GM19351 (cell line): ENCODE data around the gene PLEKHF1.
"Not testable (repeated sequence)": the region's sequence is repeated elsewhere in the genome, so short reads cannot be mapped to it uniquely, and the experiment has no call there.

Experiments
- ATAC-seq: cut with Tn5 transposase; IDR thresholded peaks from one replicate; pipeline ENCODE4 v1.9.1; 2021; ENCODE audit warnings: mild to moderate bottlenecking, moderate library complexity; ENCODE audit not compliant: unreplicated experiment

The PLEKHF1 gene

GRCh38 chr19:29663861-29664752, 1.2 kb upstream of the PLEKHF1 start:
- ATAC-seq, result no peak

DNA sequence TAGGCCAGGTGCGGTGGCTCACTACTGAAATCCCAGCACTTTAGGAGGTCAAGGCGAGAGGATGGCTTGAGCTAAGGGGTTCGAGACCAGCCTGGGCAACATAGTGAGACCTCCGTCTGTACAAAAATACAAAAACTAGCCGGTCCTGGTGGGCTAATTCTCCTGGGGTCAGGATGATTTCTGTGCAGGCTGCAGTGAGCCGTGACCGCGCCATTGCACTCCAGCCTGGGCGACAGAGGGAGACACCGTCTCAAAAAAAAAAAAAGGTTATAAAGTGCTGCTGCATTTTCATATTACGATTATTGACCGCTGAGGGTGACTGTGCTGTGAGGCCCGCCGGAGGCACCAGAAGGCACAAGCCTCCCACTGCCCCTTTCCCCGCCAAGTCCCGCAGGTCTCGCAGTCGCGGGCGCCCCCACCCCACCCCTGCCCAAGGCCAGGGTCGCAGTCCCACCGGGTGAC, 477 bp upstream of the PLEKHF1 start:
- peak; percentile 30 for ATAC-seq

GRCh38 chr19:29665826-29666577, 741 bp downstream of the PLEKHF1 start:
- ATAC-seq, result peak; percentile 11

- ATAC-seq, result no peak
Measured at GRCh38 chr19:29666578-29667386, 1.5 kb downstream of the PLEKHF1 start.

GRCh38 chr19:29667387-29667783, 2.1 kb downstream of the PLEKHF1 start:
- ATAC-seq, result no peak

DNA sequence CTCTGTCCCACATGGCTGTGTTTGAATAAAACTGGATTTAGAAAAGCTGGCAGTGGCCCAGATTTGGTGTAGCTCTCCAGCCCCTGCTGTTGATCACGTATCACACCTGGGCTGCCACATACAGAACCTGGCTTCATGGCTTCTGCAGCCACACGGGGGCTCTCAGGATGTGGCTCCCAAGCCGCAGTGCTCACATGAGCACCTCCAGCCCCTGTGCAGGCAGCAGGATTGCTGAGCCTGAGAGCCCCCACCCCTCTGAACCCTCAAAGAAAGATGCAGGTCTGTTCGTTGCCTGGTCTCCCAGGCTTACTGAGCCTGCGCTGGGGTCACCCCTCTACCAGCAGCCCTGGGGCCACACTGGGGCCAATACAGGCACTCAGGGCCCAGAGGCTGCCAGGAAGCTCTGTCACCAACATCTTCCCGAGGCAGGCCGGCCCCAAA, 2.7 kb downstream of the PLEKHF1 start:
- ATAC-seq, result no peak

DNA sequence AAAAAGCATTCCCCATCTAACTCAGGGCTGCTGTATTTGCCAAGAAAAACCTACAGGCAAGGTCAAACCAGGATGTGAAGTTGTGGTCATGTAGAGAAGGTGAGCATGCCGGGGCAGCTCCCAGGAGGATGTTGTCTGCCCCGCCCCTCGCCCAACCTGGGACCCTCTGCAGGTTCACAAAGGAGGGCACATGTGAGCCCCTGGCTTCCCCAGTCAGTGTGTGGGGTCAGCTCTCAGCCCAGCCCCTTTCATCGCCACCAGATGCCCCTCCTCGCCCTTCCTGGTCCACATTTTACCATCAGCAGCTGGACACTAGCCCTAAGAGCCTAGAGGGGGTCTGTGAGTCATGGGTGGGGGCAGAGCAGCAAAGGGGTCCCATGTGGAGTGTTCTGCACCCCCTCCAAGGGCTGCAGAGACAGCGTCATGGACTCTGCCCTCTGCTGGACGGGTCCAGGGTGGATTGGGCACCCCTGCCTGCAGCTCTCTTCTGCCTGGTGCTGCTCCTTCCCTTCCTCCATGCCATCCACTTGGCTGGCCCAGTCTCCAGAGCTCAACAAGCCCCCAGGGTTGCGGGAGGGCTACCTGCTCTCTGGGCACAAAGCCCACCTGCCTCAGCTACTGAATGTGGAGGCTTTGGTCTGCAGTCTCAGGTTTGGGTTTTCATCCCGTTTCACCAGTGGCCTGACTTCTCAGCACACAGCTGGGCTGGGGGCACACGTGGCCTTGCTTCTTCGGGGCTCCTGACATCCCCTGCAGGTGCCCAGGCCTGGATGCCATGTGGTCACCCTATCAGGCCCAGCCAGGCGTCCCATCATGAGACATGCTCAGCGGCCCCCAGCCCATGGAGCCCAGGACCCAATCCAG, 3.7 kb downstream of the PLEKHF1 start:
- ATAC-seq, result no peak

GRCh38 chr19:29670255-29670654, 5.0 kb downstream of the PLEKHF1 start:
- no peak for ATAC-seq

DNA sequence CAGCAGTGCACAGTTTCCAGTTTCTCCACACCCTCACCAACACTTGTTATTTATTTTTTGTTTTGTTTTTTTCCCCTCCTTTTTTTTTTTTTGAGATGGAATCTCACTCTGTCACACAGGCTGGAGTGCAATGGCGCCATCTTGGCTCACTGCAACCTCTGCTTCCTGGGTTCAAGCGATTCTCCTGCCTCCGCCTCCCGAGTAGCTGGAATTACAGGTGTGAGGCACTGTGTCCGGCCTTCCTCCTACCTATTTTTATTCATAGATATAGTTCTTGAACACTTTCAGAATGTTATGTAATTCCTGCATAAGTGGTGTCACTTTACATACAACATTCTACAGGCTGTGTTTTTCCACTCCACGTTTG, 5.7 kb downstream of the PLEKHF1 start:
- not testable (repeated sequence) for ATAC-seq

DNA sequence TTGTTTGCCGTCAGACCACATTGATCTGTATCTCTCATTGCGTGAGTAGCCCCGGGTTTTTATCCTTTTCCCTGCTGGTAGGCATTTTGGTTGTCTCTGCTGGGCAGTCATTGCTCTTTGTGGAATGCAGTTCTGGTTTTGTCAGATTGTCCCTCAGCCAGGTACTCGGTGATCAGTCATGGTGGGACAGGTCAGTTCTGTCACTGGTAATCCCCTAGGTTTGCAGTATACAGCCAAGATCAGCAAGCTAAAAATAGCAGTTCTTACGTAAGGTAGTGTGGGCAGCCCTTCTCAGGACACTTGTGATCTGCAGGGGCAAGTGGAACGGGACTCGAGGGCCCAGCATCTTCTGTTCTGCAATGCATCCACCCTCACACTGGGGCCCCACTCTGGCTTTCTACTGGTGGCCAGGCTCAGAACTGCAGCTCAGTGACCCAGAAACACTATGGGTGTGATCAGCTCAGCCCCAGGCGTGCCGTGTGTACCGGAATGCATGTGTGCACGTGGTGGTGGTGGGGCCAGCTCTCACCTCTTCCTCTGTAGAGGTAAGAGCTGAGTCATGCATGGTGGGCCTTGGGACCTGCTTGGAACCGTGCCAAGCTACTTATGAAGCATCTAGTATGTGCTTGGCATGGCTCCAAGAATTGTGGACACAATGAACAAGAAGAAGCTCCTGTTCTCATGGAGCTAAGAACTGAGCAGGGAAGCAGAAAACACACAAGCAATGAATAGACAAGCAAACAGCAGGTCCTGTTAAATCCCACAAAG, 6.3 kb downstream of the PLEKHF1 start:
- peak; percentile 83 for ATAC-seq

DNA sequence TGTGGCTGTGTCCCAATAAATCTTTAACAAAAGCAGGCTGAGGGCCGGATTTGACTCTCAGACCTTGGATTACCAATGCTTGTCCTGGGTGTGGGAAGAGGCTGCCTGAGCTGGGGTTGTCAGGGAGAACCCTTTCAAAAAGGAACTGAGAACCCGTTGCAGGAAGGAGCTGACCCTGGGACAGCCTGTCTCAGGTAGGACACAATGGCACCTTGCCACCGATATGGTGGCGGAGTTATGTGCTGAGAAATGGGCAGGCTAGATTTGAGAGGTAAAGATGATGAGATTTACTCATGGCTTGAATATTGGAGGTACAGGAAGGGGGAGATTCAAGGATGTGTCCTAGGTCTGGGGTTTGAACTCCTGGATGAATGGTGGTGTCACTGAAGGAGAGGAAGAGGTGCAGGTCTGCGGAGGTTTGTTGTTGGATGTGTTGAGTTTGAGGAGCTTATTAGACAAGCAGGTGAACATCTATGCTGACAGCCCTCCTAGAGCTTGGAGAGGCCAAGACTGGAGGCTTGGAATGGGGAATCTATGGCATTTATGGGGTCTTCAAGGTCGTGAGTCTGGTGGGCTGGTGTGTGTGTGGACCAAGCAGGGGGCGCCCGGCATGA, 7.2 kb downstream of the PLEKHF1 start:
- ATAC-seq, result no peak

GRCh38 chr19:29672933-29673336, 7.7 kb downstream of the PLEKHF1 start:
- ATAC-seq, result peak; percentile 39

DNA sequence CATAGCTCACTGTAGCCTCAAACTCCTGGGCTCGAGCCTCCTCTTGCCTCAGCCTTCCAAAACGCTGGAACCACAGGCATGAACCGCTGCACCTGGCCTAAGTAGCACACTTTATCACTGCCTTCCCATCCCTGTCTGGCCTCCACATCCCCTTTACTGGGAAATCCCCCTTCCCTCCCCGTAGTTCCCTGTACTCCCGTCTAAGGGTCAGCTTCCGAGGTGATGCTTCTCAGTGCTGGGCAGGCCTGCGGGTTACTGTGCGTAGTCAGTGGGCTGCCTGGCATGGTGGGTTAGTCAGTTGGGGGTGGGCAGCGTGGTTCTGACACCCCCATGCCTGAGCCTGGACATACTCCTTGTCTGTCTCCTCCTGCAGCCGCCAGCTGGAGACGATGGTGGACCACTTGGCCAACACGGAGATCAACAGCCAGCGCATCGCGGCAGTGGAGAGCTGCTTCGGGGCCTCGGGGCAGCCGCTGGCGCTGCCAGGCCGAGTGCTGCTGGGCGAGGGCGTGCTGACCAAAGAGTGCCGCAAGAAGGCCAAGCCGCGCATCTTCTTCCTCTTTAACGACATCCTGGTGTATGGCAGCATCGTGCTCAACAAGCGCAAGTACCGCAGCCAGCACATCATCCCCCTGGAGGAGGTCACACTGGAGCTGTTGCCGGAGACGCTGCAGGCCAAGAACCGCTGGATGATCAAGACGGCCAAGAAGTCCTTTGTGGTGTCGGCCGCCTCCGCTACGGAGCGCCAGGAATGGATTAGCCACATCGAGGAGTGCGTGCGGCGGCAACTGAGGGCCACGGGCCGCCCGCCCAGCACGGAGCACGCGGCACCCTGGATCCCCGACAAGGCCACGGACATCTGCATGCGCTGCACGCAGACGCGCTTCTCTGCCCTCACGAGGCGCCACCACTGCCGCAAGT, 8.4 kb downstream of the PLEKHF1 start:
- ATAC-seq, result no peak

DNA sequence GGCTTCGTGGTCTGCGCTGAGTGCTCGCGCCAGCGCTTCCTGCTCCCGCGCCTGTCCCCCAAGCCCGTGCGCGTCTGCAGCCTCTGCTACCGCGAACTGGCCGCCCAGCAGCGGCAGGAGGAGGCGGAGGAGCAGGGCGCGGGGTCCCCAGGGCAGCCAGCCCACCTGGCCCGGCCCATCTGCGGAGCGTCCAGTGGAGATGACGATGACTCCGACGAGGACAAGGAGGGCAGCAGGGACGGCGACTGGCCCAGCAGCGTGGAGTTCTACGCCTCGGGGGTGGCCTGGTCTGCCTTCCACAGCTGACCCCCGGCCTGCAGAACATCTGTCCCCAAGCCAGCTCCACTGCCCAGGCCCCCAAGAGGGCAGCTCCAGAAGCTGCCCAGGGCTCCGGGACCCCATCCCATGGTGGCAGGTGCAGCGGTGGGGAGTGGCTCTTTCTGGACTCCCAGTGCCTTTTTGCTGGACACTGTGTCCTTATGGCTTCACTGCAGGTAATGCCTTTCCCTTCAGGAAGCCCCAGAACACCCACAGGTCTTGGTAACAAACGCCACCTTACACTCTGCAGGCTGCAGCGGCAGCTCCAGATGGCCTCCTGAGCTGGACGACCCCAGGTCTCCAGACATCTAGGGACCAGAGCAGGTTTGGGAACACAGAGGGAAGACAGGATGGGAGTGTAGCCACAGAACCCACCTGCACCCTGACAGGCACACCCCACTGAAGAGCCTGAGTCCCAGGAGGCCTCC, 9.3 kb downstream of the PLEKHF1 start:
- no peak for ATAC-seq

DNA sequence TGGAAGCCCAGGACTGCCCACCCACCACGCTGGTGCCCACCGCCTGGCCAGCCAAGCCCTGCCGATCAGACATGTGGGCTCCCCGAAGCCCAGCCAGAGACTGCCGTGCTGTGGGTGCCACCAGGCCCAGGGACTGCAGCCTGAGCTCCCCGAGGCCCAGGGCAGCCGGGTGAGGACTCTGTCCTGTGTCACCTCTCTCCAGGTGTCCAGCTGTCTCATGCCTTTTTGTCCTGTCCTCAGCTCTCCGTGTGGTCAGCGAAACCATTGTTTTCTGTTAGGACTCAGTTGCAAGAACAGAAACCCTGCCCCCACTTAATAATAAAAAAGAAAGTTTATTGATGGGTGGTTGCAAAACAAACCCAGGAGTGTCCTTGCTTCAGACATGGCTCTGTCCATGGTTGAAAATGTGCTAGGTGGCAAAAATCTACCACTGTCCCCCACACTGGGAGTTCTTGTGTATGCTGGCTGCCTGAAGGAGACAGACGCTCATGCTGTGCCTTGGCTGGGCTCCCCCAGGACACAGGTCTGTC, 9.9 kb downstream of the PLEKHF1 start:
- no peak for ATAC-seq

- ATAC-seq, result no peak
Measured at GRCh38 chr19:29675650-29676186, 10.5 kb downstream of the PLEKHF1 start.

DNA sequence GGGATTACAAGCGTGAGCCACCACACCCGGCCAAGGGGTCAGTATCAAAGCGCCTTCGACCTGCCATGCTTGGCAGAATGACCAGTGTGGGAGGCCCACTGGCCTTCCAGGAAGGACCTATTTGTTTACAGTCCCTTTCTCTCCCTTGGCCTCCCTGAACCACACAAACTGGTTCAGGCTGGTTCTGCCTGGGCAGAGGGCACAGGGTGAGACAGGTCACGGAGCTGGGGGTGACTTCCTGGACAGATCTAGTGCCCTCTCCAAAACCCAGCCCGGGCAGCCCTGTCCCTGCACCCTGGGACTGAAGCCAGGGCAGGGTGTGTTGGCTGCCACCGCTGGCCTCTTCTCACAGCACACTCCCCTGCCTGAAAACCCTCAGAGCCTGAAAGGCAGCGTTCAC, 11.3 kb downstream of the PLEKHF1 start:
- ATAC-seq, result no peak
